NB4 (cell line): ENCODE data around the gene SLC38A10.

Experiments
- CTCF ChIP-seq: IDR thresholded peaks from one replicate; pipeline ENCODE4 v1.5.1; 2012; ENCODE audit warnings: low read depth, low read length
- MAX ChIP-seq: IDR thresholded peaks from 2 replicates; pipeline ENCODE4 v1.6.1; 2011; ENCODE audit warnings: low read depth, low read length
- MYC ChIP-seq: IDR thresholded peaks from 2 replicates; pipeline ENCODE4 v1.6.1; 2011; ENCODE audit warnings: low read depth, low read length
- POLR2A ChIP-seq: IDR thresholded peaks from 2 replicates; pipeline ENCODE4 v1.6.1; 2011; ENCODE audit warnings: mild to moderate bottlenecking; ENCODE audit not compliant: insufficient read length; ENCODE audit errors: extremely low read depth

DNA sequence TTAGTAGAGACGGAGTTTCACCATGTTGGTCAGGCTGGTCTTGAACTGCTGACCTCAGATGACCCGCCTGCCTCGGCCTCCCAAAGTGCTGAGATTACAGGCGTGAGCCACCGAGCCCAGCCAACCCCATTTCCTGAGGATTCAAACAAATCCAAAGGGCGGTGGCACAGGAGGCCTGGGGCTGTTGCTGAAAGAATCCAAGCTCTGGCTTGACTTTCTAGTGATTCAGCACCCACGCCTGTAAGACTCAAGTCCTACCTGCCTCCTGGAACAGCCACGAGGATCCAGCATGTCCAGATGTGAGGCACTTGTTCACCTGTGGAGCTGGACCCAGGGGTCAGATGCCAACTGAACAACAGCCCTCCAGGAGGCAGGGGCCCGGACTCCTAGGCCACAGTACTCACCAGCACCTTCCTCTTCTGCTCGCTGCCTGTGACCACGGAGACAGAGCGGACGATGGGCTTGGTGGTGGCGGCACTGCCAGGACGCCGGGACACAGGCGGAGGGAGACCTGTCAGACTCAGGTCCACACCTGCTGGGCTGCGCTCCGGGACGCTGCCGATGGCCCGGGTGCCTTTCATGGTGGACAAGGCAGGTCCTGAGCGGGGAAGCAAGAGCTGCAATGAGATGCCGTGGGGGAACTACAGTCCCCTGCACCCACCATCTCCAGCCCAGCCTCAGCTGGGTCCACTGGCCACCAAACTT is 75.5 kb downstream of the SLC38A10 start:
- no peak for TF ChIP-seq CTCF
- TF ChIP-seq POLR2A: no peak
- no peak for TF ChIP-seq MAX
- no peak for TF ChIP-seq MYC
